H9 (cell line): ENCODE measurements around the gene EIF4A3. TPM values are rescaled to one million over a fixed set of nuclear protein-coding genes. Genes with fewer than 3 reads are reported as not detected.

Source experiments
- DNase-seq: peaks from one replicate; pipeline ENCODE4 v3.0.0-alpha.2; 2017
- H2AFZ ChIP-seq: one replicate; pipeline ENCODE4 v1.6.1; 2013; ENCODE audit warnings: mild to moderate bottlenecking, low read length, control low read depth, moderate library complexity
- H2AK5ac ChIP-seq: 2 replicates; pipeline ENCODE4 v1.6.1; 2013; ENCODE audit warnings: low read length, control low read depth, mixed read lengths; ENCODE audit not compliant: insufficient read length
- H2BK120ac ChIP-seq: one replicate; pipeline ENCODE4 v1.6.1; 2013; ENCODE audit warnings: low read depth, mild to moderate bottlenecking, low read length, control low read depth, inconsistent platforms; ENCODE audit not compliant: poor library complexity, severe bottlenecking
- H2BK12ac ChIP-seq: 2 replicates; pipeline ENCODE4 v1.6.1; 2013; ENCODE audit warnings: low read length, control low read depth, mixed read lengths, low read depth; ENCODE audit not compliant: insufficient read length
- H2BK15ac ChIP-seq: 2 replicates; pipeline ENCODE4 v1.6.1; 2013; ENCODE audit warnings: low read depth, low read length, control low read depth
- H2BK20ac ChIP-seq: one replicate; pipeline ENCODE4 v1.6.1; 2013; ENCODE audit warnings: low read depth, mild to moderate bottlenecking, low read length, control low read depth, inconsistent platforms; ENCODE audit not compliant: poor library complexity, severe bottlenecking
- H2BK5ac ChIP-seq: 2 replicates; pipeline ENCODE4 v1.6.1; 2013; ENCODE audit warnings: low read length, control low read depth, mixed read lengths; ENCODE audit not compliant: insufficient read length
- H3K14ac ChIP-seq: 2 replicates; pipeline ENCODE4 v1.6.1; 2013; ENCODE audit warnings: low read length, control low read depth; ENCODE audit not compliant: insufficient read depth
- H3K18ac ChIP-seq: 2 replicates; pipeline ENCODE4 v1.6.1; 2013; ENCODE audit warnings: low read depth, mild to moderate bottlenecking, mixed read lengths, low read length, control low read depth; ENCODE audit not compliant: insufficient read length
- H3K23ac ChIP-seq: 2 replicates; pipeline ENCODE4 v1.6.1; 2013; ENCODE audit warnings: low read length, control low read depth, mixed read lengths, low read depth; ENCODE audit not compliant: insufficient read length
- H3K23me2 ChIP-seq: 2 replicates; pipeline ENCODE4 v1.6.1; 2013; ENCODE audit warnings: low read depth, mild to moderate bottlenecking, mixed read lengths, low read length, control low read depth; ENCODE audit not compliant: insufficient read length, poor library complexity, severe bottlenecking
- H3K27ac ChIP-seq: 2 replicates; pipeline ENCODE4 v1.5.1; 2013; ENCODE audit warnings: low read length, control low read depth, mixed read lengths, low read depth; ENCODE audit not compliant: insufficient read length
- H3K27me3 ChIP-seq: 2 replicates; pipeline ENCODE4 v1.6.1; 2013; ENCODE audit warnings: low read length, control low read depth, inconsistent platforms; ENCODE audit not compliant: insufficient read depth
- H3K4ac ChIP-seq: 2 replicates; pipeline ENCODE4 v1.6.1; 2013; ENCODE audit warnings: low read depth, mild to moderate bottlenecking, control low read depth, inconsistent platforms, low read length, moderate library complexity
- H3K4me1 ChIP-seq: 2 replicates; pipeline ENCODE4 v1.6.1; 2013; ENCODE audit warnings: low read length, control low read depth, inconsistent platforms; ENCODE audit not compliant: insufficient read depth
- H3K4me2 ChIP-seq: 2 replicates; pipeline ENCODE4 v1.6.1; 2013; ENCODE audit warnings: low read length, control low read depth, mixed read lengths; ENCODE audit not compliant: insufficient read length, insufficient read depth
- H3K56ac ChIP-seq: 2 replicates; pipeline ENCODE4 v1.6.1; 2013; ENCODE audit warnings: low read depth, mild to moderate bottlenecking, mixed read lengths, low read length, control low read depth; ENCODE audit not compliant: insufficient read length
- H3K79me1 ChIP-seq: 2 replicates; pipeline ENCODE4 v1.6.1; 2013; ENCODE audit warnings: low read depth, mild to moderate bottlenecking, moderate library complexity, low read length, control low read depth, inconsistent platforms; ENCODE audit not compliant: insufficient read depth, poor library complexity, severe bottlenecking
- H3K79me2 ChIP-seq: 2 replicates; pipeline ENCODE4 v1.6.1; 2013; ENCODE audit warnings: low read length, control low read depth, inconsistent platforms; ENCODE audit not compliant: insufficient read depth
- H3K9ac ChIP-seq: 2 replicates; pipeline ENCODE4 v1.6.1; 2013; ENCODE audit warnings: low read length, control low read depth, mixed read lengths; ENCODE audit not compliant: insufficient read length; ENCODE audit errors: extremely low read depth
- H3K9me3 ChIP-seq: one replicate; pipeline ENCODE4 v1.6.1; 2013; ENCODE audit warnings: low read depth, low read length, inconsistent platforms; ENCODE audit not compliant: control insufficient read depth
- H3T11ph ChIP-seq: one replicate; pipeline ENCODE4 v1.6.1; 2013; ENCODE audit warnings: mild to moderate bottlenecking, low read length, control low read depth, inconsistent platforms
- H4K20me1 ChIP-seq: one replicate; pipeline ENCODE4 v1.6.1; 2013; ENCODE audit not compliant: control insufficient read depth, insufficient read length, insufficient read depth
- H4K5ac ChIP-seq: 2 replicates; pipeline ENCODE4 v1.6.1; 2013; ENCODE audit warnings: low read depth, mild to moderate bottlenecking, mixed read lengths, low read length, control low read depth; ENCODE audit not compliant: insufficient read length
- H4K8ac ChIP-seq: replicated peaks from 2 replicates; pipeline ENCODE4 v1.6.1; 2013; ENCODE audit warnings: low read length, control low read depth, mixed read lengths, low read depth; ENCODE audit not compliant: insufficient read length
- H4K91ac ChIP-seq: 2 replicates; pipeline ENCODE4 v1.6.1; 2013; ENCODE audit warnings: low read depth, mild to moderate bottlenecking, moderate library complexity, mixed read lengths, low read length, control low read depth; ENCODE audit not compliant: insufficient read length
- H3K27ac Mint-ChIP-seq, 3 experiments: 2 replicates in 2 of 3; 3 replicates in 1 of 3; pipeline ENCODE4 v1.8.0; 2020 to 2021; ENCODE audit warnings: mixed read lengths in 3 of 3, mild to moderate bottlenecking in 1 of 3, moderate library complexity in 1 of 3
- H3K27me3 Mint-ChIP-seq: 2 replicates; pipeline ENCODE4 v1.8.0; 2021; ENCODE audit warnings: low read depth, mild to moderate bottlenecking, moderate library complexity, mixed read lengths
- H3K36me3 Mint-ChIP-seq, 3 experiments: 2 replicates in 2 of 3; 3 replicates in 1 of 3; pipeline ENCODE4 v1.8.0; 2020 to 2021; ENCODE audit warnings: low read depth in 3 of 3, mixed read lengths in 3 of 3; ENCODE audit not compliant: insufficient read depth in 1 of 3
- H3K4me1 Mint-ChIP-seq, 2 experiments: 2 replicates each; pipeline ENCODE4 v1.8.0; 2020; ENCODE audit warnings: mixed read lengths in 2 of 2
- H3K4me3 Mint-ChIP-seq, 2 experiments: 2 replicates in 1 of 2; 3 replicates in 1 of 2; pipeline ENCODE4 v1.8.0; 2020 to 2021; ENCODE audit warnings: mild to moderate bottlenecking in 2 of 2, mixed read lengths in 2 of 2, moderate library complexity in 1 of 2
- H3K9me3 Mint-ChIP-seq, 2 experiments: 2 replicates in 1 of 2; 3 replicates in 1 of 2; pipeline ENCODE4 v1.8.0; 2020; ENCODE audit warnings: mild to moderate bottlenecking in 2 of 2, mixed read lengths in 2 of 2, moderate library complexity in 1 of 2
- CTCF ChIP-seq: fragments of 200-600 bp; sonication (generic); conservative IDR thresholded peaks from 3 replicates; pipeline ENCODE4 v1.8.0; 2021; ENCODE audit warnings: antibody characterized with exemption, mild to moderate bottlenecking
- WGBS: extraction: QIAGEN DNeasy Blood & Tissue Kit; methylation state at CpG from one replicate; pipeline ENCODE4 v1.1.7; 2013; ENCODE audit warnings: missing lambda C conversion rate, low lambda C conversion rate, mixed read lengths; ENCODE audit not compliant: insufficient read length; ENCODE audit errors: extremely low coverage; 5-methylcytosine and 5-hydroxymethylcytosine counted together
- total RNA-seq: library from RNA; stranded (reverse); gene quantifications from 2 replicates; pipeline ENCODE4 v1.2.1, GENCODE V29; 2021

Gene EIF4A3
- total RNA-seq, 1 experiment from 2014 or later, result 162 TPM

- no peaks in the 10 kb centered on the region for H4K20me1 ChIP-seq
- no peak overlapping the region for H2BK12ac ChIP-seq
- H3K79me1 ChIP-seq, result no peaks in the 10 kb centered on the region
- no peak overlapping the region for H3K56ac ChIP-seq
- H3K27ac ChIP-seq, result no peak overlapping the region
- no peak overlapping the region for H3K18ac ChIP-seq
- no peak overlapping the region for H2AFZ ChIP-seq
- H3K4me2 ChIP-seq, result no peak overlapping the region
- no peaks in the 10 kb centered on the region for H3K4me1 ChIP-seq
- no peak overlapping the region for H2BK15ac ChIP-seq
- H3K79me2 ChIP-seq, result no peaks in the 10 kb centered on the region
- no peak overlapping the region for H4K5ac ChIP-seq
- peaks cover 2 to 41% (median 7%) of the 10 kb centered on the region in 3 experiments; a peak in 5 of 7 replicates for H3K36me3 Mint-ChIP-seq
- H2AK5ac ChIP-seq, result no peak overlapping the region
- TF ChIP-seq CTCF, result no peak
- no peaks in the 10 kb centered on the region for H3K23me2 ChIP-seq
- H3K4me1 Mint-ChIP-seq, result peaks cover 10 to 23% of the 10 kb centered on the region in 2 experiments
- H4K91ac ChIP-seq, result no peak overlapping the region
- no peak overlapping the region for H4K8ac ChIP-seq
- no peak overlapping the region for H3K9ac ChIP-seq
- no peak overlapping the region for H2BK5ac ChIP-seq
- H3K4ac ChIP-seq, result no peak overlapping the region
- H3K27ac Mint-ChIP-seq, result no peak overlapping the region
- peaks cover 0 to 7% of the 10 kb centered on the region in 2 experiments; a peak in 1 of 5 replicates for H3K9me3 Mint-ChIP-seq
- H3K27me3 Mint-ChIP-seq, result no peaks in the 10 kb centered on the region
- H3K27me3 ChIP-seq, result no peaks in the 10 kb centered on the region
- no peak overlapping the region for H3K14ac ChIP-seq
- DNase-seq, result peak; percentile 25
- no peaks in the 10 kb centered on the region for H3K9me3 ChIP-seq
- H3T11ph ChIP-seq, result no peak overlapping the region
- H2BK20ac ChIP-seq, result no peak overlapping the region
- H2BK120ac ChIP-seq, result no peak overlapping the region
- no CpG with 5 or more reads among the region's 31 CpGs for WGBS
- H3K4me3 Mint-ChIP-seq, result no peak overlapping the region
- no peak overlapping the region for H3K23ac ChIP-seq
Observed at GRCh38 chr17:80117491-80118401, 29.2 kb downstream of the EIF4A3 start.
